PFSK-1 (cell line): ENCODE measurements around the gene CYRIA.

Source experiments
- FOXP2 ChIP-seq: optimal IDR thresholded peaks from 2 replicates; pipeline ENCODE3; 2011; ENCODE audit warnings: borderline replicate concordance, control low read depth, inconsistent platforms; ENCODE audit not compliant: insufficient read depth; ENCODE audit errors: extremely low read length, extremely low read depth
- POLR2AphosphoS5 ChIP-seq: IDR thresholded peaks from 2 replicates; pipeline ENCODE4 v1.6.1; 2012; ENCODE audit warnings: low read depth, mild to moderate bottlenecking, control low read depth, low read length, moderate library complexity
- SIN3A ChIP-seq: IDR thresholded peaks from 2 replicates; pipeline ENCODE4 v1.6.1; 2012; ENCODE audit warnings: mild to moderate bottlenecking, low read length, moderate library complexity, borderline replicate concordance; ENCODE audit not compliant: insufficient read depth
- TAF1 ChIP-seq: IDR thresholded peaks from 2 replicates; pipeline ENCODE4 v1.6.1; 2012; ENCODE audit warnings: low read length, control low read depth, borderline replicate concordance; ENCODE audit not compliant: insufficient read depth
- TF ChIP-seq, protein P1 (sequence below), 2 experiments: IDR thresholded peaks; 2 replicates each; pipeline versions ENCODE4 v1.6.1 to v1.8.0; 2011 to 2012; ENCODE audit warnings: low read depth in 2 of 2, low read length in 2 of 2, control low read depth in 1 of 2, inconsistent platforms in 1 of 2, mild to moderate bottlenecking in 1 of 2, moderate library complexity in 1 of 2; ENCODE audit not compliant: insufficient read depth in 1 of 2

The CYRIA gene

DNA sequence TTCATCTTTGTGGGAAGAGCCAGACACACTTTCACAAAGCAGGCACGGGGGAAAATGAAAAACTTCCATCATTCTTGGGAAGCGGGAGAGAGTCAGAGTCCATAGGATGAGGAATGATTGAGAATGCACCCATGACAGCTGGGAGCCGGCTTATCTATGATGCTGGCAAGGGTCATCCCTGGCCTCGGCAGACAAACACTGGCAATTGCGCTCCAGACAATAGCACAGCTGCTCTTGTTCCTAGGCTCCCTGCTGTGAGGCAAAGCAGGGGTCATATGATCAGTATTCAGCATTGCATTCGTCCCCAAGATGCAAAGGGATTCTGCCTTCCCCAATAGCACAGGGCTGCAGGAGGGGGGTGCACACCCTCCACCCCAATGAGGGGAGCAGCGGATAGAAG lies 33.0 kb downstream of the CYRIA start:
- TF ChIP-seq POLR2AphosphoS5 (no peak), TAF1 (no peak), FOXP2 (no peak), SIN3A (no peak)
- TF ChIP-seq, protein P1, sequence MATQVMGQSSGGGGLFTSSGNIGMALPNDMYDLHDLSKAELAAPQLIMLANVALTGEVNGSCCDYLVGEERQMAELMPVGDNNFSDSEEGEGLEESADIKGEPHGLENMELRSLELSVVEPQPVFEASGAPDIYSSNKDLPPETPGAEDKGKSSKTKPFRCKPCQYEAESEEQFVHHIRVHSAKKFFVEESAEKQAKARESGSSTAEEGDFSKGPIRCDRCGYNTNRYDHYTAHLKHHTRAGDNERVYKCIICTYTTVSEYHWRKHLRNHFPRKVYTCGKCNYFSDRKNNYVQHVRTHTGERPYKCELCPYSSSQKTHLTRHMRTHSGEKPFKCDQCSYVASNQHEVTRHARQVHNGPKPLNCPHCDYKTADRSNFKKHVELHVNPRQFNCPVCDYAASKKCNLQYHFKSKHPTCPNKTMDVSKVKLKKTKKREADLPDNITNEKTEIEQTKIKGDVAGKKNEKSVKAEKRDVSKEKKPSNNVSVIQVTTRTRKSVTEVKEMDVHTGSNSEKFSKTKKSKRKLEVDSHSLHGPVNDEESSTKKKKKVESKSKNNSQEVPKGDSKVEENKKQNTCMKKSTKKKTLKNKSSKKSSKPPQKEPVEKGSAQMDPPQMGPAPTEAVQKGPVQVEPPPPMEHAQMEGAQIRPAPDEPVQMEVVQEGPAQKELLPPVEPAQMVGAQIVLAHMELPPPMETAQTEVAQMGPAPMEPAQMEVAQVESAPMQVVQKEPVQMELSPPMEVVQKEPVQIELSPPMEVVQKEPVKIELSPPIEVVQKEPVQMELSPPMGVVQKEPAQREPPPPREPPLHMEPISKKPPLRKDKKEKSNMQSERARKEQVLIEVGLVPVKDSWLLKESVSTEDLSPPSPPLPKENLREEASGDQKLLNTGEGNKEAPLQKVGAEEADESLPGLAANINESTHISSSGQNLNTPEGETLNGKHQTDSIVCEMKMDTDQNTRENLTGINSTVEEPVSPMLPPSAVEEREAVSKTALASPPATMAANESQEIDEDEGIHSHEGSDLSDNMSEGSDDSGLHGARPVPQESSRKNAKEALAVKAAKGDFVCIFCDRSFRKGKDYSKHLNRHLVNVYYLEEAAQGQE (IDR thresholded peaks at IDR 0.05; ENCODE audit: insufficient read depth in 1 of 2, low read depth in 2 of 2, low read length in 2 of 2) = no peak

DNA sequence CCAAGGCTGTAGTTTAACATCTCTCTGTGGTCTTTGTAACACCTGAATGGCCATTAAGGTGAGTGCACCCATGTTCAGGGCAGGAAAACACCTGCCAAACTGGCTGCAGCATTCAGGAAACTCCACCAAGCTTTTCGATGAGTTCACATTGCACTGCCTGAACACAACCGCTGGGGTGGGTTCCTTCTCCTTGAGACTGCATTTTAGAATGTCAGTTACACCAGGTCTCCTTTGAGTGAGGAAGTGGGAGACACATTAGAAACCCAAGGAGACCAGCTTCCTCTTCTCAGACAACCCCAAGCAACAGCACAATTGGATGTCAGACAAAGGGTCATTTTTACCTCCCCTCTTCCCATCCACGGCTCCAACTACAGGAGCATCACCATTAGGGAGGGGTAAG lies 35.2 kb downstream of the CYRIA start:
- TF ChIP-seq POLR2AphosphoS5 (no peak), TAF1 (no peak), SIN3A (no peak)
- TF ChIP-seq, protein P1 (IDR thresholded peaks at IDR 0.05; ENCODE audit: insufficient read depth in 1 of 2, low read depth in 2 of 2, low read length in 2 of 2) = no peak

DNA sequence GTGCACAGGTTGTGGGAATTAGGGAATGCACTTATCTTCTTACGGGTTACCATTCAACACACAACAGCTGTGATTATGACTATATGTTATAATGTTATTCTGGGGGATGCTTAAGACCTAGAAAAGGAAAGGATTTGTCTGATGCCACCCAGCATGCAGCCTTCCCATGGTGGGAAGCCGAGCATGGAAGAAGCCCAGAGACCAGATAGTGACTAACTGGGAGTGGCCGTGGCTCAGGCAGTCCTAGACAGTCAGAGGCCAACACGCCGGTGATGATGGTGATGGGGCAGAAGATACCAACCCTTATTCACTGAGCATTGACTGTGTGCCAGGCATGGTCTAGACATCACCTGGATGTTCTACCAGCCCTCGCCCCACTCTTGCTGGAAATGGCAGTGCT lies 35.9 kb downstream of the CYRIA start:
- TF ChIP-seq, protein P1 (IDR thresholded peaks at IDR 0.05; ENCODE audit: insufficient read depth in 1 of 2, low read depth in 2 of 2, low read length in 2 of 2) = no peak
- TF ChIP-seq SIN3A (no peak), TAF1 (no peak), POLR2AphosphoS5 (no peak), FOXP2 (no peak)

DNA sequence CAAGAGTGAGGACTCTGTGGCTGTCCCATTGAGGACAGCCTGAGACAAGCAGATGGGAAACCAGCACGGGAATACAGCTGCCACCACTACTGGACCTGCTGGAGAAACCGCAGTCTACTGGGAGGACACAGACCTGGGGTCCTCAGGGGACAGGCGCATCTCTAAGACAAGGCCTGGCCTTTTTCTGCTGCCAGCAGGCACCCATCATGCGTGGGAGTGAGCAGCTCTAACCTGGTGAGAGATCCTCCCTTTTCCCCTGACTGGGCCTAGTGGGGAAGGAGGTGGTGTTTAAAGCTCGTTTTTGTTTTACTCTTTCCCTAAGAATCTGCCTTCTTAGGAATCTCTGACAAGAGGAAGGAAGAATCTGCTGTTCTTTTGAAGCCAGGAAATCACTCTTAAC lies 36.6 kb downstream of the CYRIA start:
- TF ChIP-seq POLR2AphosphoS5 = no peak
- TF ChIP-seq, protein P1 (IDR thresholded peaks at IDR 0.05; ENCODE audit: insufficient read depth in 1 of 2, low read depth in 2 of 2, low read length in 2 of 2) = no peak
- no peak for TF ChIP-seq FOXP2
- TF ChIP-seq SIN3A = no peak
- TF ChIP-seq TAF1 = no peak

DNA sequence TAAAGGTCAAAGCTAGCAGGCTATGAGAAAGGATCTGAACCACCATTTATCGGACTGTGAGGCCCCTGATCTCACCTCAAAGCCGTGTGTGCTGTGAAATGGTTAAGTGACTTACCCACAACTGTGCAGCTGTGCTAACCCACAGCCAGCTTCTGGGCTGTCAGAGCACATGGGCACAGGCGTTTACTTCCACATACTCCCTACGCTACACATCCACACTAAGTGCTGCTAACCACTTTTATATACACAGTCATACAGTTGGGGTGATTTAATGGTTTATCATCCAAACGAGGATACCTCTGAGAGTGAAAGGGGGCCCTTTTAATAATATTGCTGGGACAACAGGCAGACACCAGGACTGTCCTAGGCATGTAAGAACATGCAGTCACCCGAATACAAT lies 37.3 kb downstream of the CYRIA start:
- TF ChIP-seq FOXP2 = no peak
- TF ChIP-seq SIN3A = no peak
- TF ChIP-seq, protein P1 (IDR thresholded peaks at IDR 0.05; ENCODE audit: insufficient read depth in 1 of 2, low read depth in 2 of 2, low read length in 2 of 2) = no peak
- TF ChIP-seq POLR2AphosphoS5 = no peak
- no peak for TF ChIP-seq TAF1
